ENCODE results near the gene RAB28.

RAB28 gene

GRCh38 chr4:13371048-13371447 lies 113.1 kb downstream of the RAB28 start:
- no peaks in the 10 kb centered on the region for H3K79me2 ChIP-seq (ENCODE audit: control insufficient read depth, insufficient read depth, low read length, unreplicated experiment)
- H3K27me3 ChIP-seq (ENCODE audit: insufficient read depth, low read length) = no peaks in the 10 kb centered on the region
- H2AFZ ChIP-seq (ENCODE audit: low read length, unreplicated experiment) = no peak overlapping the region
- H3K4me1 ChIP-seq (ENCODE audit: control insufficient read depth, insufficient read depth, low read length, unreplicated experiment) = no peaks in the 10 kb centered on the region
- no peak overlapping the region for H3K4me3 ChIP-seq (ENCODE audit: low read depth, low read length)
- no peak overlapping the region for H3K27ac ChIP-seq (ENCODE audit: low read depth, low read length)
- H3K36me3 ChIP-seq (ENCODE audit: insufficient read depth, low read length) = no peaks in the 10 kb centered on the region; the same call in 1 of the 2 replicates

- no peaks in the 10 kb centered on the region for H3K4me1 ChIP-seq (ENCODE audit: control insufficient read depth, insufficient read depth, low read length, unreplicated experiment)
- no peak overlapping the region for H3K4me3 ChIP-seq (ENCODE audit: low read depth, low read length)
- no peak overlapping the region for H2AFZ ChIP-seq (ENCODE audit: low read length, unreplicated experiment)
- H3K79me2 ChIP-seq (ENCODE audit: control insufficient read depth, insufficient read depth, low read length, unreplicated experiment) = no peaks in the 10 kb centered on the region
- no peaks in the 10 kb centered on the region for H3K27me3 ChIP-seq (ENCODE audit: insufficient read depth, low read length)
- no peak overlapping the region for H3K27ac ChIP-seq (ENCODE audit: low read depth, low read length)
- H3K36me3 ChIP-seq (ENCODE audit: insufficient read depth, low read length) = no peaks in the 10 kb centered on the region; the same call in 1 of the 2 replicates
These were observed 115.9 kb downstream of the RAB28 start for GRCh38 chr4:13368217-13368616.

- Histone ChIP-seq H3K4me1 (ENCODE audit: control insufficient read depth, insufficient read depth, low read length, unreplicated experiment) (no peaks in the 10 kb centered on the region), H3K36me3 (ENCODE audit: insufficient read depth, low read length) (no peaks in the 10 kb centered on the region; the same call in 1 of the 2 replicates), H3K27ac (ENCODE audit: low read depth, low read length) (no peak overlapping the region), H3K27me3 (ENCODE audit: insufficient read depth, low read length) (no peaks in the 10 kb centered on the region), H2AFZ (ENCODE audit: low read length, unreplicated experiment) (no peak overlapping the region), H3K79me2 (ENCODE audit: control insufficient read depth, insufficient read depth, low read length, unreplicated experiment) (no peaks in the 10 kb centered on the region), H3K4me3 (ENCODE audit: low read depth, low read length) (no peak overlapping the region)
These were observed 116.4 kb downstream of the RAB28 start for GRCh38 chr4:13367691-13368090.

- Histone ChIP-seq H3K79me2 (ENCODE audit: control insufficient read depth, insufficient read depth, low read length, unreplicated experiment) (no peaks in the 10 kb centered on the region), H3K27ac (ENCODE audit: low read depth, low read length) (no peak overlapping the region), H3K4me3 (ENCODE audit: low read depth, low read length) (no peak overlapping the region)
These were observed 116.9 kb downstream of the RAB28 start for GRCh38 chr4:13367244-13367643.

GRCh38 chr4:13365195-13365594 lies 118.9 kb downstream of the RAB28 start:
- Histone ChIP-seq H3K4me1 (ENCODE audit: control insufficient read depth, insufficient read depth, low read length, unreplicated experiment) (no peaks in the 10 kb centered on the region), H3K36me3 (ENCODE audit: insufficient read depth, low read length) (no peaks in the 10 kb centered on the region; the same call in 1 of the 2 replicates), H3K27me3 (ENCODE audit: insufficient read depth, low read length) (no peaks in the 10 kb centered on the region), H2AFZ (ENCODE audit: low read length, unreplicated experiment) (no peak overlapping the region), H3K4me3 (ENCODE audit: low read depth, low read length) (no peak overlapping the region), H3K79me2 (ENCODE audit: control insufficient read depth, insufficient read depth, low read length, unreplicated experiment) (no peaks in the 10 kb centered on the region), H3K27ac (ENCODE audit: low read depth, low read length) (no peak overlapping the region)

More at GRCh38 chr4:13367244-13367643, 116.9 kb downstream of the RAB28 start:
- no peak overlapping the region for H2AFZ ChIP-seq (ENCODE audit: low read length, unreplicated experiment)
- no peaks in the 10 kb centered on the region; the same call in 1 of the 2 replicates for H3K36me3 ChIP-seq (ENCODE audit: insufficient read depth, low read length)
- H3K27me3 ChIP-seq (ENCODE audit: insufficient read depth, low read length) = no peaks in the 10 kb centered on the region
- H3K4me1 ChIP-seq (ENCODE audit: control insufficient read depth, insufficient read depth, low read length, unreplicated experiment) = no peaks in the 10 kb centered on the region

- H3K27ac ChIP-seq (ENCODE audit: low read depth, low read length) = no peak overlapping the region
- H2AFZ ChIP-seq (ENCODE audit: low read length, unreplicated experiment) = no peak overlapping the region
- no peaks in the 10 kb centered on the region for H3K4me1 ChIP-seq (ENCODE audit: control insufficient read depth, insufficient read depth, low read length, unreplicated experiment)
- H3K36me3 ChIP-seq (ENCODE audit: insufficient read depth, low read length) = no peaks in the 10 kb centered on the region; the same call in 1 of the 2 replicates
- no peak overlapping the region for H3K4me3 ChIP-seq (ENCODE audit: low read depth, low read length)
- no peaks in the 10 kb centered on the region for H3K79me2 ChIP-seq (ENCODE audit: control insufficient read depth, insufficient read depth, low read length, unreplicated experiment)
- no peaks in the 10 kb centered on the region for H3K27me3 ChIP-seq (ENCODE audit: insufficient read depth, low read length)
These were observed 119.5 kb downstream of the RAB28 start for GRCh38 chr4:13364653-13365052.

GRCh38 chr4:13364172-13364571 lies 120.0 kb downstream of the RAB28 start:
- no peak overlapping the region for H3K4me3 ChIP-seq (ENCODE audit: low read depth, low read length)
- no peak overlapping the region for H3K27ac ChIP-seq (ENCODE audit: low read depth, low read length)
- no peaks in the 10 kb centered on the region for H3K79me2 ChIP-seq (ENCODE audit: control insufficient read depth, insufficient read depth, low read length, unreplicated experiment)
- no peaks in the 10 kb centered on the region; the same call in 1 of the 2 replicates for H3K36me3 ChIP-seq (ENCODE audit: insufficient read depth, low read length)
- H3K27me3 ChIP-seq (ENCODE audit: insufficient read depth, low read length) = no peaks in the 10 kb centered on the region
- H2AFZ ChIP-seq (ENCODE audit: low read length, unreplicated experiment) = no peak overlapping the region
- no peaks in the 10 kb centered on the region for H3K4me1 ChIP-seq (ENCODE audit: control insufficient read depth, insufficient read depth, low read length, unreplicated experiment)

- Histone ChIP-seq H2AFZ (ENCODE audit: low read length, unreplicated experiment) (no peak overlapping the region), H3K27ac (ENCODE audit: low read depth, low read length) (no peak overlapping the region), H3K79me2 (ENCODE audit: control insufficient read depth, insufficient read depth, low read length, unreplicated experiment) (no peaks in the 10 kb centered on the region), H3K27me3 (ENCODE audit: insufficient read depth, low read length) (no peaks in the 10 kb centered on the region), H3K36me3 (ENCODE audit: insufficient read depth, low read length) (no peaks in the 10 kb centered on the region), H3K4me1 (ENCODE audit: control insufficient read depth, insufficient read depth, low read length, unreplicated experiment) (no peaks in the 10 kb centered on the region), H3K4me3 (ENCODE audit: low read depth, low read length) (no peak overlapping the region)
These were observed 124.3 kb downstream of the RAB28 start for GRCh38 chr4:13359809-13360208.

GRCh38 chr4:13355111-13355880 lies 128.8 kb downstream of the RAB28 start:
- Histone ChIP-seq H3K79me2 (ENCODE audit: control insufficient read depth, insufficient read depth, low read length, unreplicated experiment) (no peaks in the 10 kb centered on the region), H3K4me3 (ENCODE audit: low read depth, low read length) (no peak overlapping the region)

GRCh38 chr4:13349096-13349495 lies 135.0 kb downstream of the RAB28 start:
- H2AFZ ChIP-seq (ENCODE audit: low read length, unreplicated experiment) = no peak overlapping the region
- H3K36me3 ChIP-seq (ENCODE audit: insufficient read depth, low read length) = no peaks in the 10 kb centered on the region
- no peaks in the 10 kb centered on the region for H3K4me1 ChIP-seq (ENCODE audit: control insufficient read depth, insufficient read depth, low read length, unreplicated experiment)
- no peaks in the 10 kb centered on the region for H3K27me3 ChIP-seq (ENCODE audit: insufficient read depth, low read length)
- H3K4me3 ChIP-seq (ENCODE audit: low read depth, low read length) = no peak overlapping the region
- H3K79me2 ChIP-seq (ENCODE audit: control insufficient read depth, insufficient read depth, low read length, unreplicated experiment) = no peaks in the 10 kb centered on the region
- H3K27ac ChIP-seq (ENCODE audit: low read depth, low read length) = no peak overlapping the region

More at GRCh38 chr4:13355111-13355880, 128.8 kb downstream of the RAB28 start:
- H3K4me1 ChIP-seq (ENCODE audit: control insufficient read depth, insufficient read depth, low read length, unreplicated experiment) = no peaks in the 10 kb centered on the region
- H3K27me3 ChIP-seq (ENCODE audit: insufficient read depth, low read length) = no peaks in the 10 kb centered on the region
- no peak overlapping the region for H2AFZ ChIP-seq (ENCODE audit: low read length, unreplicated experiment)
- H3K36me3 ChIP-seq (ENCODE audit: insufficient read depth, low read length) = no peaks in the 10 kb centered on the region
- H3K27ac ChIP-seq (ENCODE audit: low read depth, low read length) = no peak overlapping the region

GRCh38 chr4:13348216-13348615 lies 135.9 kb downstream of the RAB28 start:
- no peaks in the 10 kb centered on the region for H3K79me2 ChIP-seq (ENCODE audit: control insufficient read depth, insufficient read depth, low read length, unreplicated experiment)
- H3K4me3 ChIP-seq (ENCODE audit: low read depth, low read length) = no peak overlapping the region
- H2AFZ ChIP-seq (ENCODE audit: low read length, unreplicated experiment) = no peak overlapping the region
- no peaks in the 10 kb centered on the region for H3K36me3 ChIP-seq (ENCODE audit: insufficient read depth, low read length)
- no peaks in the 10 kb centered on the region for H3K4me1 ChIP-seq (ENCODE audit: control insufficient read depth, insufficient read depth, low read length, unreplicated experiment)
- H3K27me3 ChIP-seq (ENCODE audit: insufficient read depth, low read length) = no peaks in the 10 kb centered on the region
- no peak overlapping the region for H3K27ac ChIP-seq (ENCODE audit: low read depth, low read length)

Measured in ACC112 (cell line).